K562 (cell line): ENCODE data around the gene LBR. TPM values are rescaled to one million over a fixed set of nuclear protein-coding genes. Genes with fewer than 3 reads are reported as not detected.

Experiments
- ATAC-seq: fragments of 200-7000 bp; cut with Tn5 transposase; 3 replicates; pipeline ENCODE4 v1.9.1; 2020; ENCODE audit warnings: moderate library complexity
- BruUV-seq: library from RNA; stranded (reverse); fragments of 400-500 nt; replicated peaks from 2 replicates; lab custom pipeline; 2021; lab: Mats Ljungman, UMichigan
- CTCF ChIA-PET: fragments of 300-600 bp; formaldehyde crosslinking; extraction: SDS; loops from one replicate; lab custom pipeline; 2021; ENCODE audit warnings: low intra/inter-chr PET ratio; lab: Yijun Ruan, JAX
- POLR2A ChIA-PET: fragments of 300-600, 350-650 bp; sonication (Branson Sonifier 250); formaldehyde crosslinking; extraction: SDS; loops from one replicate; lab custom pipeline; 2021; ENCODE audit warnings: antibody characterized with exemption, inconsistent platforms; lab: Yijun Ruan, JAX
- DNase-seq, 4 experiments: peaks; one replicate each; pipeline versions ENCODE4 v3.0.0 to v3.0.0-alpha.2; 2011 to 2018; ENCODE audit warnings: low spot score in 3 of 4, mixed read lengths in 3 of 4; ENCODE audit errors: extremely low read depth in 1 of 4
- FAIRE-seq: peaks from 2 replicates; lab custom pipeline; 2011; peaks lifted over from hg19 to GRCh38; lab: Jason Lieb, UNC
- H2AFZ ChIP-seq: 2 replicates; pipeline ENCODE4 v1.6.0; 2011; ENCODE audit warnings: low read depth, low read length, control low read depth, inconsistent platforms
- H3K27ac ChIP-seq: fragments of 200-600 bp; 3 replicates; pipeline ENCODE4 v1.8.0; 2011; ENCODE audit warnings: low read depth, mild to moderate bottlenecking, control low read depth, inconsistent platforms, low read length, moderate library complexity, mixed read lengths; ENCODE audit errors: extremely low read depth
- H3K27me3 ChIP-seq, 2 experiments: fragments of 300-600 bp in 1 of 2; 2 replicates in 1 of 2; 3 replicates in 1 of 2; pipeline versions ENCODE4 v1.6.0 to v1.8.0; 2011; ENCODE audit warnings: inconsistent platforms in 2 of 2, low read length in 2 of 2, mild to moderate bottlenecking in 1 of 2, mixed read lengths in 1 of 2, moderate library complexity in 1 of 2; ENCODE audit not compliant: control insufficient read depth in 2 of 2, insufficient read depth in 2 of 2
- H3K36me3 ChIP-seq: fragments of 300-600 bp; 3 replicates; pipeline ENCODE4 v1.8.0; 2011; ENCODE audit warnings: mild to moderate bottlenecking, low read length, inconsistent platforms; ENCODE audit not compliant: control insufficient read depth, insufficient read depth
- H3K4me1 ChIP-seq, 2 experiments: fragments of 200-600 bp in 1 of 2; replicated peaks in 1 of 2; 2 replicates in 1 of 2; 3 replicates in 1 of 2; pipeline versions ENCODE4 v1.5.1 to v1.8.0; 2011; ENCODE audit warnings: inconsistent platforms in 2 of 2, low read length in 2 of 2, mild to moderate bottlenecking in 1 of 2, mixed read lengths in 1 of 2, moderate library complexity in 1 of 2; ENCODE audit not compliant: control insufficient read depth in 2 of 2, insufficient read depth in 2 of 2
- H3K4me2 ChIP-seq: 2 replicates; pipeline ENCODE4 v1.6.1; 2011; ENCODE audit warnings: low read length, control low read depth, inconsistent platforms, mixed read lengths; ENCODE audit not compliant: insufficient read depth
- H3K4me3 ChIP-seq: fragments of 200-600 bp; sonication (generic), shearing (Covaris generic); 2 replicates; pipeline ENCODE4 v1.5.1; 2016; ENCODE audit warnings: control low read depth, inconsistent platforms
- H3K79me2 ChIP-seq: fragments of 200-600 bp; 3 replicates; pipeline ENCODE4 v1.8.0; 2011; ENCODE audit warnings: low read length, inconsistent platforms; ENCODE audit not compliant: control insufficient read depth, insufficient read depth
- H3K9ac ChIP-seq, 2 experiments: 2 replicates each; pipeline versions ENCODE4 v1.6.0 to v1.6.1; 2011; ENCODE audit warnings: low read depth in 2 of 2, low read length in 2 of 2, control low read depth in 1 of 2, inconsistent platforms in 1 of 2, mild to moderate bottlenecking in 1 of 2, mixed read lengths in 1 of 2; ENCODE audit not compliant: insufficient read depth in 1 of 2
- H3K9me1 ChIP-seq: one replicate; pipeline ENCODE4 v1.6.0; 2011; ENCODE audit warnings: inconsistent platforms, mild to moderate bottlenecking, low read length, moderate library complexity; ENCODE audit not compliant: control insufficient read depth, insufficient read depth
- H3K9me3 ChIP-seq: replicated peaks from 2 replicates; pipeline ENCODE4 v1.5.1; 2011; ENCODE audit warnings: low read depth, low read length, inconsistent platforms; ENCODE audit not compliant: control insufficient read depth, insufficient read depth
- H4K20me1 ChIP-seq: replicated peaks from 2 replicates; pipeline ENCODE4 v1.6.1; 2011; ENCODE audit warnings: low read length, inconsistent platforms, mixed read lengths; ENCODE audit not compliant: control insufficient read depth, insufficient read depth
- ARID1B ChIP-seq: fragments of 450-650 bp; IDR thresholded peaks from 2 replicates; pipeline ENCODE4 v1.6.1; 2016; ENCODE audit warnings: antibody characterized with exemption, mild to moderate bottlenecking, inconsistent platforms
- ATF2 ChIP-seq: sonication (generic); formaldehyde crosslinking; IDR thresholded peaks from 2 replicates; pipeline ENCODE4 v1.8.1; 2022; ENCODE audit warnings: missing genetic modification reagents
- DPF2 ChIP-seq: fragments of 450-650 bp; IDR thresholded peaks from 2 replicates; pipeline ENCODE4 v1.6.1; 2016
- FOXJ3 ChIP-seq: sonication (generic); formaldehyde crosslinking; IDR thresholded peaks from 2 replicates; pipeline ENCODE4 v1.4.0; 2020; ENCODE audit warnings: mild to moderate bottlenecking, missing genetic modification reagents
- ID3 ChIP-seq, 2 experiments: fragments of 250-450 bp in 1 of 2; fragments of 450-650 bp in 1 of 2; sonication (Bioruptor Pico) in 1 of 2; IDR thresholded peaks; 2 replicates each; pipeline versions ENCODE4 v1.6.1 to v1.8.0; 2016 to 2021; ENCODE audit warnings: mild to moderate bottlenecking in 2 of 2, moderate library complexity in 2 of 2, missing compliant biosample characterization in 1 of 2, missing genetic modification characterization in 1 of 2
- KAT7 ChIP-seq: sonication (generic); formaldehyde crosslinking; IDR thresholded peaks from 2 replicates; pipeline ENCODE4 v1.8.0; 2022; ENCODE audit warnings: missing genetic modification reagents, mild to moderate bottlenecking, borderline replicate concordance
- KHSRP ChIP-seq: fragments of 450-650 bp; IDR thresholded peaks from 2 replicates; pipeline ENCODE4 v1.6.1; 2017
- MAZ ChIP-seq, 2 experiments: fragments of 450-650 bp in 1 of 2; sonication (generic) in 1 of 2; formaldehyde crosslinking; IDR thresholded peaks in 1 of 2; conservative IDR thresholded peaks in 1 of 2; 2 replicates each; pipeline versions ENCODE4 v1.4.0 to v1.5.0; 2020; ENCODE audit warnings: mild to moderate bottlenecking in 1 of 2, missing genetic modification reagents in 1 of 2
- MLLT1 ChIP-seq, 2 experiments: fragments of 450-650 bp; IDR thresholded peaks; 2 replicates each; pipeline ENCODE4 v1.6.1; 2016
- POLR2AphosphoS5 ChIP-seq: IDR thresholded peaks from 2 replicates; pipeline ENCODE4 v1.6.1; 2011; ENCODE audit warnings: mild to moderate bottlenecking, low read depth, low read length, moderate library complexity; ENCODE audit not compliant: control insufficient read depth, insufficient read depth
- SMAD4 ChIP-seq: fragments of 250-450 bp; sonication (Bioruptor Pico); conservative IDR thresholded peaks from 2 replicates; pipeline ENCODE4 v1.8.0; 2021; ENCODE audit warnings: inconsistent platforms, mild to moderate bottlenecking, moderate library complexity
- SMARCA4 ChIP-seq: fragments of 450-650 bp; IDR thresholded peaks from 2 replicates; pipeline ENCODE4 v1.6.1; 2016
- SMARCB1 ChIP-seq: IDR thresholded peaks from 2 replicates; pipeline ENCODE4 v1.6.1; 2011; ENCODE audit warnings: improper control_type of control experiment, low read depth; ENCODE audit not compliant: insufficient read length
- SRSF3 ChIP-seq: fragments of 200-400 bp; formaldehyde crosslinking; IDR thresholded peaks from 2 replicates; pipeline ENCODE4 v1.6.1; 2016; ENCODE audit warnings: mild to moderate bottlenecking, low read length, moderate library complexity; ENCODE audit not compliant: insufficient read depth
- TAF7 ChIP-seq: fragments of 450-650 bp; IDR thresholded peaks from 2 replicates; pipeline ENCODE4 v1.6.1; 2016; ENCODE audit warnings: missing genetic modification characterization, missing compliant biosample characterization
- TGIF2 ChIP-seq: sonication (generic); formaldehyde crosslinking; IDR thresholded peaks from 2 replicates; pipeline ENCODE4 v1.8.1; 2022; ENCODE audit warnings: mild to moderate bottlenecking, missing genetic modification reagents, moderate library complexity
- THRAP3 ChIP-seq: fragments of 450-650 bp; IDR thresholded peaks from 2 replicates; pipeline ENCODE4 v1.6.1; 2016; ENCODE audit warnings: mild to moderate bottlenecking, inconsistent platforms, borderline replicate concordance
- ZBTB17 ChIP-seq: fragments of 450-650 bp; formaldehyde crosslinking; IDR thresholded peaks from 2 replicates; pipeline ENCODE4 v1.4.0; 2020; ENCODE audit warnings: mild to moderate bottlenecking
- ZNF134 ChIP-seq: fragments of 250-450 bp; sonication (Bioruptor Pico); conservative IDR thresholded peaks from 2 replicates; pipeline ENCODE4 v1.4.0; 2020
- ZNF41 ChIP-seq: fragments of 250-450 bp; sonication (Bioruptor Pico); conservative IDR thresholded peaks from 2 replicates; pipeline ENCODE4 v1.4.0; 2020; ENCODE audit warnings: mild to moderate bottlenecking
- ZNF77 ChIP-seq: fragments of 250-450 bp; sonication (Bioruptor Pico); IDR thresholded peaks from 2 replicates; pipeline ENCODE4 v1.5.0; 2020
- WGBS: fragments of 100-300 bp; shearing (Covaris generic); methylation state at CpG from one replicate; pipeline ENCODE4 v1.1.6; 2016; ENCODE audit warnings: low coverage, mixed read lengths; ENCODE audit not compliant: insufficient coverage; ENCODE audit errors: missing lambda C conversion rate; 5-methylcytosine and 5-hydroxymethylcytosine counted together
- in situ Hi-C: fragments of 300-500 bp; cut with MboI; formaldehyde crosslinking; loops from 4 replicates; pipeline ENCODE4 v1.15.0; 2018; ENCODE audit warnings: inconsistent platforms, mixed read lengths
- intact Hi-C: fragments of 100-400 bp; cut with micrococcal nuclease; formaldehyde crosslinking; loops from 2 replicates; pipeline ENCODE4 v1.14.2; 2022
- polyA plus RNA-seq, 8 experiments: library from polyadenylated mRNA; depleted of rRNA in 4 of 8; stranded (reverse) in 5 of 8; unstranded in 3 of 8; fragments of >200 nt; fragmentation: Nextera tagmentation in 2 of 8; fragmentation: Illumina TruSeq in 1 of 8; extraction: Ambion mirVana in 2 of 8; extraction: Trizol in 1 of 8; gene quantifications; 2 replicates each; pipeline versions ENCODE4 v1.2.1 to v1.2.3, GENCODE V29; 2011 to 2014; ENCODE audit warnings: inconsistent platforms in 1 of 8, missing spikeins in 1 of 8
- total RNA-seq, 7 experiments: library from RNA; depleted of rRNA in 6 of 7; stranded (reverse); fragments of >200 nt in 6 of 7; fragmentation: Illumina TruSeq in 2 of 7; extraction: Trizol in 2 of 7; gene quantifications; 2 replicates each; pipeline versions ENCODE4 v1.2.1 to v1.2.3, GENCODE V29; 2011 to 2021; ENCODE audit warnings: low replicate concordance in 1 of 7

Gene LBR
- total and polyA plus RNA-seq, 9 of the 15 experiments (the other 6 are each of a cell fraction or from before 2014, with no cell fraction given): 102 to 229 (median 197) TPM

GRCh38 chr1:225435957-225436392 is 8.1 kb upstream of the LBR start:
- no peak overlapping the region for H3K4me3 ChIP-seq
- POLR2A ChIA-PET: interaction anchor here (0.6 kb wide), 1 partner anchor 17 kb away, joined by 3 read pairs; no protein-coding TSS in a partner anchor
- intact Hi-C loops: no loop called here
- TF ChIP-seq MLLT1 (IDR thresholded peaks at IDR 0.05) (no peak), TAF7 (tag) (no peak), MAZ (CRISPR knock-in tag; conservative IDR thresholded peaks at IDR 0.05 in 1 of 2, IDR thresholded peaks at IDR 0.05 in 1 of 2) (peak in 1 of 2 experiments; percentile 32; a peak in 1 of 4 replicates), THRAP3 (no peak), ZNF134 (no peak), KAT7 (CRISPR knock-in tag) (no peak), SMARCB1 (no peak), ZNF41 (CRISPR knock-in tag) (no peak), KHSRP (no peak), ZBTB17 (CRISPR knock-in tag) (no peak), ZNF77 (CRISPR knock-in tag) (no peak), SMAD4 (0 out of 2 replicates have a peak, but pooled peaks have one; percentile 33), ATF2 (CRISPR knock-in tag) (no peak), SRSF3 (no peak), TGIF2 (CRISPR knock-in tag) (no peak), SMARCA4 (0 out of 2 replicates have a peak, but pooled peaks have one; percentile 1), ARID1B (0 out of 2 replicates have a peak, but pooled peaks have one; percentile 16), FOXJ3 (CRISPR knock-in tag) (no peak), POLR2AphosphoS5 (no peak), DPF2 (peak; percentile 7; the same call in 1 of the 2 replicates), ID3 (CRISPR knock-in tag; IDR thresholded peaks at IDR 0.05) (no peak), ID3 (tag; IDR thresholded peaks at IDR 0.05) (no peak)

More at GRCh38 chr1:225435957-225436392, 8.1 kb upstream of the LBR start:
- Histone ChIP-seq H3K79me2 (no peaks in the 10 kb centered on the region), H3K4me1 (peaks cover 7 to 18% of the 10 kb centered on the region in 2 experiments; a peak in 4 of 5 replicates), H3K9ac (peak overlapping the region in 1 of 2 experiments; percentile 68; a peak in 1 of 4 replicates), H3K9me1 (no peaks in the 10 kb centered on the region), H3K4me2 (peak overlapping the region; percentile 28; the same call in 1 of the 2 replicates), H3K9me3 (peaks cover 5% of the 10 kb centered on the region; the same call in 1 of the 2 replicates), H2AFZ (peak overlapping the region; percentile 75), H3K36me3 (no peaks in the 10 kb centered on the region), H4K20me1 (no peaks in the 10 kb centered on the region), H3K27ac (0 out of 3 replicates have a peak overlapping the region, but pooled peaks have one; percentile 14), H3K27me3 (no peaks in the 10 kb centered on the region)
- BruUV-seq: no TSS peak
- WGBS: 17% methylated on average over 6 of the region's 6 CpGs
- in situ Hi-C loops: no loop called here
- ATAC-seq (peak; percentile 80), DNase-seq (peak in 2 of 4 experiments; percentile 53 to 64), FAIRE-seq (peak; percentile 69)
- CTCF ChIA-PET: no interaction called here
